ENCODE data around the gene NT5C2.

DNA sequence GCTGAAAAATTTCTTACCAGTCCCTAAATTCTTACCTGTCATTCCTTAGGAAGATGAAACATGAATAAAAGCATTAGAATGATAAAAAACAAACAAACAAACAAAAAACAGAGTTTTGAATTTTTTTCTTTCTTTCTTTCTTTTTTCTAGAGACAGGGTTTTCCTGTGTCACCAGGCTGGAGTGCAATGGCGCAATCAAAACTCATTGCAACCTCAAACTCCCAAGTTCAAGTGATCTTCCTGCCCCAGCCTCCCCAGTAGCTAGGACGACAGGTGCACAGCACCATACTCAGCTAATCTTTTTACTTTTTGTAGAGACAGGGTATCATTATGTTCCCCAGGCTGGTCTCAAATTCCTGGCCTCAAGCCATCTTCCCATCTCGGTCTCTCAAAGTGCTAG, 26.5 kb downstream of the NT5C2 start:
- TF ChIP-seq, protein P1, sequence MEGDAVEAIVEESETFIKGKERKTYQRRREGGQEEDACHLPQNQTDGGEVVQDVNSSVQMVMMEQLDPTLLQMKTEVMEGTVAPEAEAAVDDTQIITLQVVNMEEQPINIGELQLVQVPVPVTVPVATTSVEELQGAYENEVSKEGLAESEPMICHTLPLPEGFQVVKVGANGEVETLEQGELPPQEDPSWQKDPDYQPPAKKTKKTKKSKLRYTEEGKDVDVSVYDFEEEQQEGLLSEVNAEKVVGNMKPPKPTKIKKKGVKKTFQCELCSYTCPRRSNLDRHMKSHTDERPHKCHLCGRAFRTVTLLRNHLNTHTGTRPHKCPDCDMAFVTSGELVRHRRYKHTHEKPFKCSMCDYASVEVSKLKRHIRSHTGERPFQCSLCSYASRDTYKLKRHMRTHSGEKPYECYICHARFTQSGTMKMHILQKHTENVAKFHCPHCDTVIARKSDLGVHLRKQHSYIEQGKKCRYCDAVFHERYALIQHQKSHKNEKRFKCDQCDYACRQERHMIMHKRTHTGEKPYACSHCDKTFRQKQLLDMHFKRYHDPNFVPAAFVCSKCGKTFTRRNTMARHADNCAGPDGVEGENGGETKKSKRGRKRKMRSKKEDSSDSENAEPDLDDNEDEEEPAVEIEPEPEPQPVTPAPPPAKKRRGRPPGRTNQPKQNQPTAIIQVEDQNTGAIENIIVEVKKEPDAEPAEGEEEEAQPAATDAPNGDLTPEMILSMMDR (IDR thresholded peaks at IDR 0.05): no peak
- TF ChIP-seq POLR2A (IDR thresholded peaks at IDR 0.05): no peak
